ENCODE measurements around the gene RXRB.

The RXRB gene

DNA sequence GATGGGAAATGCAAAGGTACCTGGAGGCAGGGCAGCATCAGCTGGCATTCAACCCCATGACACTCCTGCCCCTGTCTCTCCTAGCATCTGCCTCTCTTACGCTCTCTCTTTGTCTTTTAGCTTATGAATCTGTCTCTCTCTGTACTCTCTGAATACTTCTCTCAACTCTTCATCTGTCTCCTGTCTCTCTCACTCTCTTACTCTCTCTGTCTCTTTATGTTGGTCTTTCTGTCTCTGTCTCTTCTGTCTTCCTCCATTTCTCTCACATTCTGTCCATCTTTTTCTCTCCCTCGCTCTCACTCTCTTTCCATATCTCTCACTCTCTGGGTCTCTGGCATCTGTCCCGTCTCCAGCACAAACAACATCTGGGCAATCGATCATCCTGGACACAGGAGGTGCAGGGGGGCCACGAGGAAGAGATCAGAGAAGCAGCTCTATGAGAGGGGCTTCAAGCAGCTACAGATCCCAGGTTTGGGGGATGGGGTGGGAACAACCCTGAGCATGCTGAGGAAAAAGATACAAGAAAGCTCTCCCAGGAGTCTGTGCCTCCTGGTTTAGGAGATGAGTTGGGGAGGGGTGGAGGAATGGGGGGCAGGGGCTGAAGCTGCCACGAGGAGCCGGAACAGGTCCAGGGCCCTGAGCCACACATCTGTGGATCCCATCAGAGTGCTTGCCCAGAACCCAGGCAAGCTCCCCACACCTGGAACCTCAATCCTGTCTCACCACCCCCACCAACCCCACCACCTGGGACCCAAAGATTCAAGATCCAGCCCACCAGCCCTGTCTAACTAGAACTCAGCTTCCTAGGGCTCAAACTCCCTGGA lies 10.6 kb downstream of the RXRB start:
- Histone ChIP-seq H3K27ac (ENCODE audit: low read length) (no peak overlapping the region), H3K4me2 (ENCODE audit: low read depth, low read length) (no peak overlapping the region), H4K20me1 (ENCODE audit: insufficient read depth, low read length) (no peaks in the 10 kb centered on the region), H3K79me2 (ENCODE audit: low read length) (no peaks in the 10 kb centered on the region), H3K36me3 (replicated peaks; ENCODE audit: insufficient read depth, low read length) (no peaks in the 10 kb centered on the region), H3K9ac (ENCODE audit: low read length) (no peak overlapping the region), H3K4me3 (ENCODE audit: low read length) (no peak overlapping the region), H2AFZ (ENCODE audit: low read length) (no peak overlapping the region), H3F3A (ENCODE audit: insufficient read depth, low read length) (no peaks in the 10 kb centered on the region), H3K9me3 (replicated peaks; ENCODE audit: insufficient read depth, low read length) (no peaks in the 10 kb centered on the region), H3K27me3 (replicated peaks; ENCODE audit: insufficient read depth, low read length) (peaks cover 10% of the 10 kb centered on the region), H3K9me2 (replicated peaks; ENCODE audit: insufficient read depth, low read length) (no peaks in the 10 kb centered on the region), H3K4me1 (ENCODE audit: low read length) (no peaks in the 10 kb centered on the region)
- TF ChIP-seq, protein P1, sequence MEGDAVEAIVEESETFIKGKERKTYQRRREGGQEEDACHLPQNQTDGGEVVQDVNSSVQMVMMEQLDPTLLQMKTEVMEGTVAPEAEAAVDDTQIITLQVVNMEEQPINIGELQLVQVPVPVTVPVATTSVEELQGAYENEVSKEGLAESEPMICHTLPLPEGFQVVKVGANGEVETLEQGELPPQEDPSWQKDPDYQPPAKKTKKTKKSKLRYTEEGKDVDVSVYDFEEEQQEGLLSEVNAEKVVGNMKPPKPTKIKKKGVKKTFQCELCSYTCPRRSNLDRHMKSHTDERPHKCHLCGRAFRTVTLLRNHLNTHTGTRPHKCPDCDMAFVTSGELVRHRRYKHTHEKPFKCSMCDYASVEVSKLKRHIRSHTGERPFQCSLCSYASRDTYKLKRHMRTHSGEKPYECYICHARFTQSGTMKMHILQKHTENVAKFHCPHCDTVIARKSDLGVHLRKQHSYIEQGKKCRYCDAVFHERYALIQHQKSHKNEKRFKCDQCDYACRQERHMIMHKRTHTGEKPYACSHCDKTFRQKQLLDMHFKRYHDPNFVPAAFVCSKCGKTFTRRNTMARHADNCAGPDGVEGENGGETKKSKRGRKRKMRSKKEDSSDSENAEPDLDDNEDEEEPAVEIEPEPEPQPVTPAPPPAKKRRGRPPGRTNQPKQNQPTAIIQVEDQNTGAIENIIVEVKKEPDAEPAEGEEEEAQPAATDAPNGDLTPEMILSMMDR (IDR thresholded peaks at IDR 0.05; ENCODE audit: low read length) = no peak
- no peak for TF ChIP-seq EZH2phosphoT487 (IDR thresholded peaks at IDR 0.05; ENCODE audit: low read length)
- TF ChIP-seq EZH2 (optimal IDR thresholded peaks at IDR 0.05; ENCODE audit: low read depth, low read length) = no peak
- DNase-seq = no peak

DNA sequence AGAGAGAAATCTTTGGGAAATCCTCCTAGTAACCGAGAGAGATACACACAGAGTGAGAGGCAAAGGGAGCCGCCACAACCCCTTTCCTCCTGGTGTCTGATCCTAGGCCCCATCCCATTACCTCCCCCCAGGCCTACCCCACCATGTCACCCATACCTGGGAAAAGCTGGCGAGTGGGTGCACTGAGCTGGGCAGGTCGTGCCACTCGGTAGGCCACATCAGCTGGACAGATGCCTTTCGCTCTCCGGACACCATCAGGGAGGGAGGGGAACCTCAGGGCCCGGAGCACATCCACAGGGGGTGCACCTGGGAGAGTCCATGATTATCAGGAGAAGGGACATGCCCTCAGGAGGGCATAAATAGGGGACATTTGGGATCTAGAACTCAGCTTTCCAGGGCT lies 11.3 kb downstream of the RXRB start:
- TF ChIP-seq, protein P1 (IDR thresholded peaks at IDR 0.05; ENCODE audit: low read length) = no peak
- Histone ChIP-seq H3K9ac (ENCODE audit: low read length) (no peak overlapping the region), H3K4me3 (ENCODE audit: low read length) (no peak overlapping the region), H3K36me3 (replicated peaks; ENCODE audit: insufficient read depth, low read length) (no peaks in the 10 kb centered on the region), H2AFZ (ENCODE audit: low read length) (no peak overlapping the region), H3K9me3 (replicated peaks; ENCODE audit: insufficient read depth, low read length) (no peaks in the 10 kb centered on the region), H3K27ac (ENCODE audit: low read length) (no peak overlapping the region), H3K4me1 (ENCODE audit: low read length) (no peaks in the 10 kb centered on the region), H3K4me2 (ENCODE audit: low read depth, low read length) (no peak overlapping the region), H4K20me1 (ENCODE audit: insufficient read depth, low read length) (no peaks in the 10 kb centered on the region), H3K9me2 (replicated peaks; ENCODE audit: insufficient read depth, low read length) (no peaks in the 10 kb centered on the region), H3K79me2 (ENCODE audit: low read length) (no peaks in the 10 kb centered on the region), H3K27me3 (replicated peaks; ENCODE audit: insufficient read depth, low read length) (peaks cover 10% of the 10 kb centered on the region), H3F3A (ENCODE audit: insufficient read depth, low read length) (no peaks in the 10 kb centered on the region)
- no peak for DNase-seq

DNA sequence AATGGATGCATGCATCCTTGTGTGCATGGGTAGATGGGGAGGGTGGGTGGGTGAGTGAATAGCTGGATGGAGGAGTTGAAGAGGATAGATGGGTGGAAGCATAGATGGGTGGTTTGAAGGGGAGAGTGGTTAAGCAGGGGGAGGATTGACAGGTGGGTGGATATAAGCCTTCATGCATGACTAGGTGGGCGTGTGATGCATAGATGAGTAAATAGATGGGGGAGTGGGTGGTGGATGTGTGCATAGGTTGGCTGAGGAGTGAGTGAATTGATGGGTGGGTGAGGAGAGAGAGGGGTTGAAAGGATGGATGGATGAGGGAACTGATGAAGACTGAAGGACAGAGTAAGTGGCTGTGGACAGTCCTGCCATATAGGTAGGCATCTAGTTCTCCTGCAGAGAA lies 12.7 kb downstream of the RXRB start:
- Histone ChIP-seq H3K4me3 (ENCODE audit: low read length) (no peak overlapping the region), H3F3A (ENCODE audit: insufficient read depth, low read length) (no peaks in the 10 kb centered on the region), H3K4me2 (ENCODE audit: low read depth, low read length) (no peak overlapping the region), H4K20me1 (ENCODE audit: insufficient read depth, low read length) (no peaks in the 10 kb centered on the region), H3K9me3 (replicated peaks; ENCODE audit: insufficient read depth, low read length) (no peaks in the 10 kb centered on the region), H3K36me3 (replicated peaks; ENCODE audit: insufficient read depth, low read length) (no peaks in the 10 kb centered on the region), H3K27me3 (replicated peaks; ENCODE audit: insufficient read depth, low read length) (peaks cover 9% of the 10 kb centered on the region), H3K27ac (ENCODE audit: low read length) (no peak overlapping the region), H3K79me2 (ENCODE audit: low read length) (no peaks in the 10 kb centered on the region), H3K9ac (ENCODE audit: low read length) (no peak overlapping the region), H2AFZ (ENCODE audit: low read length) (no peak overlapping the region), H3K9me2 (replicated peaks; ENCODE audit: insufficient read depth, low read length) (no peaks in the 10 kb centered on the region), H3K4me1 (ENCODE audit: low read length) (peaks cover 9% of the 10 kb centered on the region)
- TF ChIP-seq, protein P1 (IDR thresholded peaks at IDR 0.05; ENCODE audit: low read length) = no peak
- no peak for TF ChIP-seq EZH2 (optimal IDR thresholded peaks at IDR 0.05; ENCODE audit: low read depth, low read length)
- no peak for TF ChIP-seq EZH2phosphoT487 (IDR thresholded peaks at IDR 0.05; ENCODE audit: low read length)
- DNase-seq = no peak
